Measurements from ENCODE around the gene AMIGO1.

DNA sequence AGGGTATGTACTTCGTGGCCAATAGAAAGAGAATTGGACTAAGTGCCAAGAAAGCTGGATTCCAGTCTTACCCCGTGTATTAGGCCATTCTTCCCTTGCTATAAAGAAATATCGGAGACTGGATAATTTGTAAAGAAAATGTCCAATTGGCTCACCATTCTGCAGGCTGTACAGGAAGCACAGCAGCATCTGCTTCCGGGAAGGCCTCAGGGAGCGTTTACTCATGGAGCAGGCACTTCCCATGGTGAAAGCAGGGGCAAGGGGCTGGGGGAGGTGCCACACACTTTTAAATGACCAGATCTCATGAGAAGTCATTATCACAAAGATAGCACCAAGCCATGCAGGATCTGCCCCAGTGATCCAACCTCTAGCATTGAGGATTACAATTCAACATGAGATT lies 7.8 kb upstream of the AMIGO1 start:
- TF ChIP-seq, protein P1, sequence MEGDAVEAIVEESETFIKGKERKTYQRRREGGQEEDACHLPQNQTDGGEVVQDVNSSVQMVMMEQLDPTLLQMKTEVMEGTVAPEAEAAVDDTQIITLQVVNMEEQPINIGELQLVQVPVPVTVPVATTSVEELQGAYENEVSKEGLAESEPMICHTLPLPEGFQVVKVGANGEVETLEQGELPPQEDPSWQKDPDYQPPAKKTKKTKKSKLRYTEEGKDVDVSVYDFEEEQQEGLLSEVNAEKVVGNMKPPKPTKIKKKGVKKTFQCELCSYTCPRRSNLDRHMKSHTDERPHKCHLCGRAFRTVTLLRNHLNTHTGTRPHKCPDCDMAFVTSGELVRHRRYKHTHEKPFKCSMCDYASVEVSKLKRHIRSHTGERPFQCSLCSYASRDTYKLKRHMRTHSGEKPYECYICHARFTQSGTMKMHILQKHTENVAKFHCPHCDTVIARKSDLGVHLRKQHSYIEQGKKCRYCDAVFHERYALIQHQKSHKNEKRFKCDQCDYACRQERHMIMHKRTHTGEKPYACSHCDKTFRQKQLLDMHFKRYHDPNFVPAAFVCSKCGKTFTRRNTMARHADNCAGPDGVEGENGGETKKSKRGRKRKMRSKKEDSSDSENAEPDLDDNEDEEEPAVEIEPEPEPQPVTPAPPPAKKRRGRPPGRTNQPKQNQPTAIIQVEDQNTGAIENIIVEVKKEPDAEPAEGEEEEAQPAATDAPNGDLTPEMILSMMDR (IDR thresholded peaks at IDR 0.05), result no peak
- TF ChIP-seq POLR2AphosphoS5 (IDR thresholded peaks at IDR 0.05) (no peak), POLR2A (IDR thresholded peaks at IDR 0.05) (no peak), EP300 (IDR thresholded peaks at IDR 0.05) (no peak)
